ENCODE results near the gene ARL5B. TPM values are rescaled to one million over a fixed set of nuclear protein-coding genes. Genes with fewer than 3 reads are reported as not detected.

ARL5B gene
- total RNA-seq, 1 donor = 19.5 TPM

DNA sequence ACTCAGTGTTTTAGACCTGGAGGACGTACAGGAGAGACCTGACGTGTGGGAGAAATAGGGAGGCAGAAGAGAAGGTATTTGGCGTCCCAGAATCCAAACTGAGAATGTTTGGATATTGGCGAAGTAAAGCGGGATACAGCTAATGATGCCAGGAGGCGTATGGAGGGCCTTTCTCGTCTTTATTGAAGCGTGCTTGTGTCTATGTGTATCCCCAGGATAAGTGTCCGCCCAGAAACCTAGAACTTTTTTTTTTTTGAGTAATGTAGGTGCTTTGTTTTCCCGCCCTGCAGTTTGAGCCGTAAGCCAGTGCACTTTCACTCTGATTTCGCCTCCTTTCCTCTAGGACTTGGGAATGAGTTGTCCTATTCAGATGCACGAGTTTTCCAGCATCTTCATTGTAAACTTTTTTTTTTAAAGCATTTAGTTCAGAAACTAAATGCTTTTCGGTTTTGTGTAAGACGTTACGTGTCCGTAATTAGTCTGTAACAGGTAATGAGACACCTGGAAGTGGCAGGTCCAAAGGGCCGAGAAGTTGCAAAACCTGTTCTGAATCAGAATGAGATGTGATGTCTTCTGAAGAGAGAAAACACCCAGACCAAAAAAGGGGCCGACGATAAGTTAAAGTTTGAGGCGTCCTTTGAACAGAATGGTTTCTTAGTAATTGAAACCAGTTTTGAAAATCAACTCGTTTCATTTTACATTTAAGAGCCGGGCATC is 746 bp downstream of the ARL5B start:
- no peaks in the 10 kb centered on the region for H3K36me3 ChIP-seq (ENCODE audit: insufficient read depth, low read length)
- peaks cover 59% of the 10 kb centered on the region for H3K79me2 ChIP-seq (ENCODE audit: insufficient read depth, low read length)
- H3K4me3 ChIP-seq (ENCODE audit: insufficient read depth, low read length) = peak overlapping the region; percentile 92
- TF ChIP-seq, protein P1, sequence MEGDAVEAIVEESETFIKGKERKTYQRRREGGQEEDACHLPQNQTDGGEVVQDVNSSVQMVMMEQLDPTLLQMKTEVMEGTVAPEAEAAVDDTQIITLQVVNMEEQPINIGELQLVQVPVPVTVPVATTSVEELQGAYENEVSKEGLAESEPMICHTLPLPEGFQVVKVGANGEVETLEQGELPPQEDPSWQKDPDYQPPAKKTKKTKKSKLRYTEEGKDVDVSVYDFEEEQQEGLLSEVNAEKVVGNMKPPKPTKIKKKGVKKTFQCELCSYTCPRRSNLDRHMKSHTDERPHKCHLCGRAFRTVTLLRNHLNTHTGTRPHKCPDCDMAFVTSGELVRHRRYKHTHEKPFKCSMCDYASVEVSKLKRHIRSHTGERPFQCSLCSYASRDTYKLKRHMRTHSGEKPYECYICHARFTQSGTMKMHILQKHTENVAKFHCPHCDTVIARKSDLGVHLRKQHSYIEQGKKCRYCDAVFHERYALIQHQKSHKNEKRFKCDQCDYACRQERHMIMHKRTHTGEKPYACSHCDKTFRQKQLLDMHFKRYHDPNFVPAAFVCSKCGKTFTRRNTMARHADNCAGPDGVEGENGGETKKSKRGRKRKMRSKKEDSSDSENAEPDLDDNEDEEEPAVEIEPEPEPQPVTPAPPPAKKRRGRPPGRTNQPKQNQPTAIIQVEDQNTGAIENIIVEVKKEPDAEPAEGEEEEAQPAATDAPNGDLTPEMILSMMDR (IDR thresholded peaks at IDR 0.05; ENCODE audit: extremely low read depth, low read depth, low read length) = no peak
- H3K4me1 ChIP-seq (ENCODE audit: insufficient read depth, low read length) = peaks cover 12% of the 10 kb centered on the region
- peak overlapping the region; percentile 90 for H3K4me2 ChIP-seq (ENCODE audit: insufficient read depth, low read length)
- no peaks in the 10 kb centered on the region for H3K27me3 ChIP-seq (ENCODE audit: insufficient read depth, low read length)
- H3K27ac ChIP-seq (ENCODE audit: low read depth, low read length) = peak overlapping the region; percentile 97
- H3K9me3 ChIP-seq (ENCODE audit: low read depth, low read length) = no peaks in the 10 kb centered on the region
- peak; percentile 49 for DNase-seq (ENCODE audit: insufficient read length, low spot score, missing footprints)
- peaks cover 9% of the 10 kb centered on the region for H4K20me1 ChIP-seq (ENCODE audit: insufficient read depth, low read length)
- peak overlapping the region; percentile 71 for H2AFZ ChIP-seq (ENCODE audit: low read length)

DNA sequence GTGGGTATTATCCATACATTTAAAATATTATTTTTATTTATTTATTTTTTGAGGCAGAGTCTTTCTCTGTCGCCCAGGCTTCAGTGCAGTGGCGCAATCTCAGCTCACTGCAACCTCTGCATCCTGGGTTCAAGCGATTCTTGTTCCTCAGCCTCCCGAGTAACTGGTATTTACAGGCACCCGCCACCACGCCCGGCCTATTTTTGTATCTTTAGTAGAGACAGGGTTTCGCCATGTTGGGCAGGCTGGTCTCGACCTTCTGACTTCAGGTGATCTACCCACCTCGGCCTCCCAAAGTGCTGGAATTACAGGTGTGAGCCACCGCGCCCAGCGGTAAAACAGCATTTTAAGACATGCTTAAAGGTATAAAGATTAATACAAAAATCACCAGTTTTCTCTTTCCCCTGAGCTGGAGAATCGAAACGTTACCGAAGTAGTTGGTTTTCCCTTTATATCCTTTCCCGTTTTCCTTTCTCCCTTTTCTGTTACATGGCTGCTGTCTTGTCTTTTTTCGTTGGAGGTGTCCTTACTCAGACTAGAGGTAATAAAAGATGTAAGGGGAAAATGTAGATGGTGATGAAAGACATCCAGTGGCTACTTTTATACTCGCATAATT is 1.7 kb downstream of the ARL5B start:
- Histone ChIP-seq H4K20me1 (ENCODE audit: insufficient read depth, low read length) (peaks cover 15% of the 10 kb centered on the region), H3K79me2 (ENCODE audit: insufficient read depth, low read length) (peaks cover 66% of the 10 kb centered on the region), H2AFZ (ENCODE audit: low read length) (no peak overlapping the region), H3K4me2 (ENCODE audit: insufficient read depth, low read length) (peak overlapping the region; percentile 90), H3K36me3 (ENCODE audit: insufficient read depth, low read length) (no peaks in the 10 kb centered on the region), H3K4me3 (ENCODE audit: insufficient read depth, low read length) (peak overlapping the region; percentile 92), H3K27me3 (ENCODE audit: insufficient read depth, low read length) (no peaks in the 10 kb centered on the region), H3K4me1 (ENCODE audit: insufficient read depth, low read length) (peaks cover 22% of the 10 kb centered on the region), H3K27ac (ENCODE audit: low read depth, low read length) (peak overlapping the region; percentile 97), H3K9me3 (ENCODE audit: low read depth, low read length) (no peaks in the 10 kb centered on the region)
- TF ChIP-seq, protein P1 (IDR thresholded peaks at IDR 0.05; ENCODE audit: extremely low read depth, low read depth, low read length) = no peak
- no peak for DNase-seq (ENCODE audit: insufficient read length, low spot score, missing footprints)

DNA sequence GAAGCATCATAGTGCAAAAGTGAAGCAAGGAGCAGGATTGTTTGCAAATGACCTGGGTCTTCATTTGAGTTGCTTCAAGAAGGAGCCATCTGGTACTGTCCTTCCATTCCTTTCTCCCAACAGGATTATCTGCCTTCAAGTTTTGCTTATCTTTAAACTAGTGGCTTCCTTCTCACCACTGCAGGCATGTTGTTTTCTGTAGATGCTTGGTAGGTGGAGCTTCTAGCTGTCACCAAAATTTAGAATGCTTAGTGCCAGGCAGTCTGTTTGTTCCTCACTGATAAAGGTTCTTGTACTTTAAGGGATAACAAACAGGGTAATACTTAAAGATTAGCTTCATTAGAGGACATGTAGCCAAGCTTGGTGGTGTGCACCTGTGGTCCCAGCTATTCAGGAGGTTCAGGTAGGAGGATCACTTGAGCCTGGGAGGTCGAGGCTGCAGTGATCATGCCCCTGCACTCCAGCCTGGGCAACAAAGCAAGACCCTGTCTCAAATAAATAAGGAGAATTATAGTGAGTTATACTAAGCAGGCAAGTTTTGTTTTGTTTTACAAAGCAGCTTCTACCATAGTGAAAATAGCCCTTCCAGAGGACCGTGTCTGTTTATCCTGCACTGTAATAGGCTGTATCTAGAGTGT is 5.7 kb downstream of the ARL5B start:
- no peak overlapping the region for H2AFZ ChIP-seq (ENCODE audit: low read length)
- no peaks in the 10 kb centered on the region for H3K27me3 ChIP-seq (ENCODE audit: insufficient read depth, low read length)
- H3K4me2 ChIP-seq (ENCODE audit: insufficient read depth, low read length) = peak overlapping the region; percentile 51
- H3K4me3 ChIP-seq (ENCODE audit: insufficient read depth, low read length) = no peak overlapping the region
- H3K4me1 ChIP-seq (ENCODE audit: insufficient read depth, low read length) = peaks cover 37% of the 10 kb centered on the region
- DNase-seq (ENCODE audit: insufficient read length, low spot score, missing footprints) = no peak
- no peaks in the 10 kb centered on the region for H3K9me3 ChIP-seq (ENCODE audit: low read depth, low read length)
- peaks cover 83% of the 10 kb centered on the region for H3K79me2 ChIP-seq (ENCODE audit: insufficient read depth, low read length)
- TF ChIP-seq, protein P1 (IDR thresholded peaks at IDR 0.05; ENCODE audit: extremely low read depth, low read depth, low read length) = no peak
- peaks cover 7% of the 10 kb centered on the region for H3K36me3 ChIP-seq (ENCODE audit: insufficient read depth, low read length)
- peaks cover 23% of the 10 kb centered on the region for H4K20me1 ChIP-seq (ENCODE audit: insufficient read depth, low read length)
- H3K27ac ChIP-seq (ENCODE audit: low read depth, low read length) = peak overlapping the region; percentile 72
